Right renal pelvis (tissue), 4 donors: ENCODE measurements around the gene SPATS2L. TPM values are rescaled to one million over a fixed set of nuclear protein-coding genes. Genes with fewer than 3 reads are reported as not detected.
A peak's percentile ranks its signal among the peaks of the same experiment; 100 is the strongest.

Experiments
- DNase-seq, 4 donors: peaks; one replicate each; pipeline ENCODE4 v3.0.0-alpha.2; 2013; ENCODE audit warnings: low read depth in 4 of 4, low spot score in 3 of 4, missing footprints in 1 of 4
- polyA plus RNA-seq, 4 donors: library from polyadenylated mRNA; unstranded; fragments of 120-200 nt; gene quantifications; one replicate each; pipeline ENCODE4 v1.2.1, GENCODE V29; 2013; ENCODE audit not compliant: insufficient read length in 4 of 4

SPATS2L gene, protein sequence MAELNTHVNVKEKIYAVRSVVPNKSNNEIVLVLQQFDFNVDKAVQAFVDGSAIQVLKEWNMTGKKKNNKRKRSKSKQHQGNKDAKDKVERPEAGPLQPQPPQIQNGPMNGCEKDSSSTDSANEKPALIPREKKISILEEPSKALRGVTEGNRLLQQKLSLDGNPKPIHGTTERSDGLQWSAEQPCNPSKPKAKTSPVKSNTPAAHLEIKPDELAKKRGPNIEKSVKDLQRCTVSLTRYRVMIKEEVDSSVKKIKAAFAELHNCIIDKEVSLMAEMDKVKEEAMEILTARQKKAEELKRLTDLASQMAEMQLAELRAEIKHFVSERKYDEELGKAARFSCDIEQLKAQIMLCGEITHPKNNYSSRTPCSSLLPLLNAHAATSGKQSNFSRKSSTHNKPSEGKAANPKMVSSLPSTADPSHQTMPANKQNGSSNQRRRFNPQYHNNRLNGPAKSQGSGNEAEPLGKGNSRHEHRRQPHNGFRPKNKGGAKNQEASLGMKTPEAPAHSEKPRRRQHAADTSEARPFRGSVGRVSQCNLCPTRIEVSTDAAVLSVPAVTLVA
- 100 to 1,000 TPM; 135 to 145 (median 142) TPM for polyA plus RNA-seq

DNA sequence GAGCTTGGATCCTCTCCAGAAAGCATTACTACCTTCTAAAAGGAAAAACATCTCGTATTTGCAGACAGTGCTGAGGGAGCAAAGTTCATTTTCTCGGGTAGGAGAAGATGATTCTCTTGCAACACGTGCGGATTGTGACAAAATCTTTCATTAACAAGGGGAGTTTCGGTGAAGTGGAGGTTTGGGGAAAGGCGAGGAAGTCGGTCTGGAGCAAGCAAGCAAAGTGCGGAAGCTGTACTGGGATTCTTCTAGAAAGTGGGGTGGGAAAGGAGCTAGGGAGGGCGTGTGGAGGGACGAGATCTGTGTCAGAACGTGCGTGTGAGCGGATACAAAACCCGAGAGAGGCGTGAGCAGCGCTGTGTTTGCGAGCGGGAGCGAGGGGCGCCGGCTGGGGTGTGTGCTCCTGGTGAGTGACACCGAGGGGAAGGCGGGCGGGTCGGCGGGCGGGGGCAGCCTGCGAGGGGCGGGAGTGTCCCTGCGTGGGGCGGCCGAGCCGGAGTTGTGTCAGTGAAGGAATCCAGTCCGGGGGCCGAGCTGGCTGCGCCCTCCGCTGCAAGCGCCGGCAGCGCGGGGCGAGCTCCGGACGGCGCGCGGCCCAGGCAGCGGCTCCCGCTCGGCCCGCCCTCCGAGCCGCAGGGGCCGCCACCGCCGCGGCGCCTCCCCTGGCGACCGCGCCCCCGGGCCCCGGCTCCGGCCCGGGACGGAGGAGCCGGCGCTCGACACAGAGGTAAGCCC lies at the start of gene SPATS2L:
SPATS2L (plus strand) TSS at position 498 of the 735 bp plus-strand sequence. CDS start 82,552 bp downstream, outside the sequence.
- DNase-seq: peak in 3 of 4 donors; percentile 62 to 65 (median 63)

DNA sequence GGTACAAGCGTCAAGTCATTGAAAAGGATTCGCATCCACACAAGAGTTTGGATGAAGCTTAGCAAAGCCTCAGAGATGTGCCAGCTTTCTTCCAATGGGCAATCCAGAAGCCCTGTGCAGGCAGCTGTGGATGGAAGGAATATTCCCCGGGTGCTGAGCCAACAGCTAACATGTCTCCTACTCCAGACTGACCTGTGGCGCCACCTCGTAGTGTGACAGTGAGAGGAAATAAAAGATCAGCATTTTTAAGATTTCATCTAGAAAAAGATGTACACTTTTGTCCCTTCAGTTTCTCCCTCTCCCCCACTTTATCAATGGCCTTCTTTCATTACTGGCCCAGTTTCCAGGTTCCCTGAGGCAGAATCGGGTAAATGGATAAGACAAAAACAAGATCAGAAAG lies 48.9 kb upstream of the SPATS2L start:
- no peak for DNase-seq

DNA sequence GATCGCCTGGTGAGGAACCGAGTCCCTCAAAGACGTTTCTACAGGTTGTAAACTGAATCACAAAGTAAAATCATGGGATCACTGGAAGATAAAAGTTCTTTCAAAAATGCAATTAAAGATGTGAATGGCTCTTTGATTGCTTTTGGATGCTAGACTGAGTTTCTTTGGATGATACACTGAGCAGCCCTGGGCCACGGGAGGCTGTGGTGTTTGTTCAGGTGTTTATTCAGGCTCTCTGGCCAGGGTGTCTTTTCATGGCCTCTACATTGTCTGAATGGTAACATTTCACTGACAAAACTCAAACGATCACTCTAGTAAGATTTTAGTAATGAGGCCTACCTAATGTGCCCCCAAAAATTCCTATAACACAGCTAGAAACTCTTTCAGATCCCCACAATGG lies 48.4 kb upstream of the SPATS2L start:
- no peak for DNase-seq

DNA sequence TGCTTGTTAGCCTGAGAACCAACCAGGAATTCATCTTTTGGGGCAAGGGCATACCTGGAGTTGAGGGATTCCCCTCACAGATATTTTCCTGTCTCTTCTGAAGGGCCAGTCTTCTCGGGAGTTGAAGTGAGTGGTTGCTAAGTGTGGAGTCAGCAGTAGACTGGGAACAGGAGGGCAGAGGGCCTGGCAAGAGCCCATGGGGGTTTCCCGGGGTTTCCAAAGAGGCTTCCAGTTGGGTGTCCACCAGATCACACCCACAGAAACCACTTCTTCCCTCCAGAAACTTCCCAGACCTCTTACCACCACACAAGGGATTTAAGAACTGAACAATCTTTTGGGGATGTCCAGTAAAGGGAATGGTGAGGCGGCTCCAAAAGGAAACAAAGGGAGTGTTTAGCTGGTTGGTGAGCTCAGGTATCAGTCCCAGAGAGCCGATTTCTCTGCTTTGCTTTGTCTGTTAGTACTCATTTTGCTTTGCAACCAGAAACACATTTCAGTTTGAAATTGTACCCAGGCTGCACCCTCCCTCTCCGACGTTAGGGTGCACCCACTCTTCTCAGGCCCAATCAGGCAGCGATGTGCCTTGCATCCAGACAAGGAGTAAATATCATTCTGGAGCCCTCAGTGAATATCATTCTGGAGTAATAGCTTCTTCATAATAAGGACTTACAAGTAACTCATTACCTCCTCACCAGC lies 47.5 kb upstream of the SPATS2L start:
- no peak for DNase-seq

DNA sequence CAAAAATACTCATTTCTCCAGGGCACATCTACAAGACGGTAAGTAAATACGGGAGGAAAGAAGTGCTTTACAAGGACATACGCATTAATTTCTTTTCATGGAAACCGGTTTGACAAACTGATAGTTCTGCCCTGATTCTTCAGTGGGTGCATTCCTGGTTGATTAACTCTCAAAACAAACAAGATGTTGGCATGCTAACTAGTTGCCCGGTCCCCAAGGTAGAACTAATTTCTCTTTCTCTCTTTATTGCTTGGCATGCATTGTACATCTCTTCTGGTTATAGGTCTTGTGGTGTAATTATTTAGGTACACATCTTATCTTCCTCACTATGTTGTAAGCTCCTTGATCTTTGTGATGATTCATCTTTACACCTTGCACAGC lies 46.9 kb upstream of the SPATS2L start:
- no peak for DNase-seq

DNA sequence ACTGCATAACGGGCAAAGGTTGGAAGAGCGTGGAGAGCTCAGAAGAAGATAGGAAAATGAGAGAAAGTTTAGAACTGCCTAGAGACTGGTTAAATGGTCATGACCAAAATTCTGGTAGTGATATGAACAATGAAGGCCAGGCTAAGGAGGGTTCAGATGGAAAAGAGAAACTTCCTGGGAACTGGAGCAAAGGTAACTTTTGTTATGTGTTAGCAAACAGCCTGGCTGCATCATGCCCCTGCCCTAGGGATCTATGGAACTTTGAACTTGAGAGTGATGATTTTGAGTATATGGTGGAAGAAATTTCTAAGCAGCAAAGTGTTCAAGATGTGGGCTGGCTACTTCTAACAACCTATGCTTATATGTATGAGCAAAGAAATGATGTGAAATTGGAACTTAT lies 44.4 kb upstream of the SPATS2L start:
- no peak for DNase-seq

DNA sequence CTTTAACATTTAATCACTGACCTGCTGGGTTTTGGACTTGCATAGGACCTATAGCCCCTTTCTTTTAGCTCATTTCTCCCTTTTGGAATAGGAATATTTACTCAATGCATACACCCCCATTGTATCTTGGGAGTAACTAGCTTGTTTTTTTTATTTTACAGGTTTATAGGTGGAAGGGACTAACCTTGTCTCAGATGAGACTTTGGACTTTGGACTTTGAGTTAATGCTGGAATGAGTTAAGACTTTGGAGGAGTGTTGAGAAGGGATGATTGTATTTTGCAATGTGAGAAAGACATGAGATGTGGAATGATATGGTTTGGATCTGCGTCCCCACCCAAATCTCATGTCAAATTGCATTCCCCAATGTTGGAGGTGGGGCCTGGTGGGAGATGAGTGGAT lies 43.2 kb upstream of the SPATS2L start:
- DNase-seq: no peak

DNA sequence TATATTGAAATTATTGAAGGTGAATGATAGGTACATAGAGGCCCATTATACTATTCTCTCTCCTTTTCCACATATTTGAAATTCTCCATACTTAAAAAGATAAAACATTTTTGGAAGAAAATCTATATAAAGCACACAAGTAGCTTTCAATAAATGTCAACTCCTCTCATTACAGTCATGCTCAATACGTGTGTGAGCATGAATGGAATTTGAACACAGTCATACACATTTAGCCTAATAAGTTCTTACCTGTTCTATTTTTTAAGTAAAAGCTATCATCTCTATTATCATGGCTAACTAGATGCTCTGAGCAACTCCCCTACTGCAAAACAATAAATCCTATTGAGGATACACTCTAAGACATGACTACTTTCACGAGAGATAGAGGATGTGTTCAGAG lies 41.9 kb upstream of the SPATS2L start:
- no peak for DNase-seq

DNA sequence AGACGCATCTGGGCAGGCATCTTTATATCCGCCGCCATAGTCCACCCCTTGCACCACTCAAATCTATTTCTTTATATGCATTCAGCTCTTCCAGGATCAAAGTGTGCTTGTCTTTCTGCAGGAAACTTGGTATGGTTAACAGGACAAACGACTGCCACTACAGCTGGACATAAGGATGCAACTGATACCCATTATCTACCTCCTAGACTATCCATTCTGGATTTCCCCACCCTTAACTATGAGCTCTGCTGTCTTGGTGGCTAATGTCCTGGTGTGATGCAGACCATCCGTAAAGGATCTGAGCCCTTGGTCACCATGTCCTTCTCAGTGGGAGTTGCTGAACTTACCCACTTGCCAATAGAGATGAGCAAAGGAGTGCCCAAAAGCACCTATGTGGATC lies 40.1 kb upstream of the SPATS2L start:
- DNase-seq: no peak

DNA sequence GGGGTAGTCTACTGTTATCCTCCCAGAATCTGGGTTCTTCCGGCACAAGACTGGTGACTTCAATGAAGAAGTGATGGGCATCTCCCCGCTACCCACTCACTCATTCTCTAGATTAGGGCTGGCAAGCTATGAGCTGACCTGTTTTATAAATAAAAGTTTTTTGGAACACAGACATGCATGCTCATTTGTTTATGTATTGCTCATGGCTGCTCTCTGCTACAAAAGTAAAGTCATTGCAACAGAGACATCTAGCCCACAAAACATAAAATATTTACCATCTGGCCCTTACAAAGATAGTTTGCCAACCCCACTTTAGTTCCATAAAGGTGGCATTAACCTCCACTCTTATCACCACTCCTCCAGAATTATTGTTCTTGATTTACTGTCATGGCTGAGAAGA lies 39.1 kb upstream of the SPATS2L start:
- no peak for DNase-seq

DNA sequence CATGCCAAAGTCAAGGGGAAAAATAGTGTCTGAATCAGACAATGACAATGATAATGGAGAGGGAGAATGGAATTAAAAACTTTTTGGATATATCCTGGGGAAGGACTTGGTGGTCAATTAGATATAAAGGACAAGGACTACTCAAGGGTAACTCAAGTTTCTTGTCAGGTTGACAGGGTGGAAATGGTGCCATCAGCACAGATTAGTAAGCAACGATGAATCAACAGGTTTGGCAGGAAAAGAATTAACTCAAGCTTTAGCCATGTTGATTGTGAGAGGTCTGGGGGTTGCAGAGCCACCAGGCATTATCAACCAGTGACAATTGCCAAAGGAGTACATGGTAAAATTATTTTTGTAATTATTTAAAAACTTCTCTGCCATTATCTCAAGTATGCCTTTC lies 35.8 kb upstream of the SPATS2L start:
- DNase-seq: no peak

DNA sequence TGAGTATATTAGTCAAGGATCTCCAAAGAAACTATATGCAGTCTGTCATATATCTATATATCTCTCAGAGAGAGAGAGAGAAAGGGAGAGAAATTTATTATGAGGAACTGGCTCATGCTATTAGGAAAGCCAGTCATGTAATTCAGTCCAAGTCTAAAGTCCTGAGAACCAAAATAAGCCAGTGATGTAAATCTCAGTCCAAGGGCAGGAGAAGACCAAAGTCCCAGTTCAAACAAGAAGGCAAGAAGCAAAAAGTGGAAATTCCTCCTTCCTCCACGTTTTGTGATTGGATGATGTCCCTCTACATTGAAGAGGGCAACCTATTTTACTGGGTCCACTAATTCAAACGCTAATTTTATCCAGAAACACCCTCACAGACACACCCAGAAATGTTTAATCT lies 34.2 kb upstream of the SPATS2L start:
- DNase-seq: no peak

DNA sequence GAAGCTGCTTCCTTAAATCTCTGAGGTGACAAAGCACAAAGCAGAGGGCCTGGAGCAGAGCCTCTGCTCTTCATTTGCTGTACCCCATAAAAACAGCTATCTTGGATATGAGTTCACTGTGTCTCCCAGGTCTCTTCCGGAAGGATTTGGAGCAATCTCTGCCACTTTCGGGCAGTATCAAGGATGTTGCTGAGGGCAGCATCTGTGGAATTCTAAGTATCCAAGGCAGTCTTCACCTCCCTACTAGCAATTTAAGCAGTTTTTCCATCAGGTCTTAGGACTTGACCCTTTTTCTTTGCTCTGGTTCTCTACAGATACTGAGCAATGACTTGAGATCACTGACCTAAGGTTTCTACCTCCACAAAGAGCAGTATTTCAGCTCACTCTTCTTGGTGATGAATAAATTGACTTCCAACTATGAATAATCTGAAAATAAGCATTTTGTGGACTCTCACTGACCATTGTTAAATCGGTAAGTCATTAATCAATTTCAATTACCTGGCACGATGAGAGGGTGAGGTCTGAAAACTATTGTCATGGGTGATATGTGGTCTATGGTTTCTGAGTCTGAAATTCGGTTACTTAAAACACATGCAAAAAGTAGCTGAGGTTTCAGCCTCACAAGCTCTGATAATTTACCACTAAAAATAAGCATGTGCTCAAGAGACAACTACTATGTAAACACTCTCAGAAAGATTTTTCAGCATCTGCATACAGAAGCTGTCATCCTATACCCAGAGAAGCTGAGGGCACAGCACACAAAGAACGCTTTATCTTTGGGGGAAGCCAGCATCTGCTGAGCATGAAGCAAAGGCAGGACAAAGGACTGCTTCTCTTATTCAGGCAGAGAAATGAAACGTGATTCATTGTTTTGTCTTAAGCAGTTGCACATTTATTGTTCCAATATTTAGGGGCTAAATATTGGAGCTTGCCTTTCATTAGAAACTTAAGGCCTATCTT lies 32.1 kb upstream of the SPATS2L start:
- no peak for DNase-seq

DNA sequence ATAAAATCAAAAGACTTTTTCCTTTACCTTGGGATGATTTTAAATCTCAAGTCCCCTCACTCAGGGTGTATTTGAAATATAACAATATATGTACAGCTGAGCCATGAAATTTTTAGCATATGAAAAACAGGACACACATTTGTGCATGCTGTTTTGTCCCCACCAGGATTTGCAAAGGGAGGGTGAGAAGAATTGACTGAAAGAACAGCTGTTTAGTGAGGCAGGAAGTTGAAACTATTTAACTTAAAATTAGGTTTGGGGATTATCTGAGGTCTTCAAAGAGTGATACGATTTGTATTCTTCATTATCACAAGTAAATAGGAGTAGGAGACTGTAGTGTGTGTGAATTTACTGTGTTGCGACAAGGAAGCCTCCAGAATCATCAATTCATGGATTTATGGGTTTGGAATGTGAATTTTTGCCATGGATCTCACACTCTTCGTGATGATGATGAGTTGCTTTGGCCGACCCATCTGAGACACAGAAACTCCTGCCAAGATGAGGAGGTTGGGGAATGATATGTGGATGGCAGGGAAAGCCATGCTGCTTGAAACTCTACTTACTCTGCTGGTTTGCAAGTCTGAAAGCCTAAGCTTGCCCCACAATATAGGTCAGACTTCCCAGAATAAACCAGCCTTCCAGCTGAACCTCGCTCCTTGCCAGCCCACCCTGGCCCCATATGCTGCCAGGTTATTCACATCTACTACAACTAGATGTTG lies 31.0 kb upstream of the SPATS2L start:
- no peak for DNase-seq

DNA sequence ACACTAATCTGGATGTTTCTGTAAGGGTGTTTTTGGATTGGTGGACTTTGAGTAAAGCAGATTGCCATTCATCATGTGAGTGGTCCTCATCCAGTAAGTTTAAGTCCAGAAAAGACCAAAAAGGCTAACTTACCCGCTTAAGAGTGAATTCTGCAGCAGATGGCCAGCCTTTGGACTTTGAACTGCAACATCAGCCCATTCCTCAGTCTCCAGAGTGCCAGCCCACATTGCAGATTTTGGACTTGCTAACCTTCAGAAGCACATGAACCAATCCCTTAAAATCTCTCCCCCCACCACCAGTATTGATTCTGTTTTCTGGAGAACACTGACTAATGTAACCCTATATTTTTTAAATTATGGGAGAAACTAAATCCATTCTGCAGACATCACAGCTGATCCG lies 30.0 kb upstream of the SPATS2L start:
- no peak for DNase-seq

DNA sequence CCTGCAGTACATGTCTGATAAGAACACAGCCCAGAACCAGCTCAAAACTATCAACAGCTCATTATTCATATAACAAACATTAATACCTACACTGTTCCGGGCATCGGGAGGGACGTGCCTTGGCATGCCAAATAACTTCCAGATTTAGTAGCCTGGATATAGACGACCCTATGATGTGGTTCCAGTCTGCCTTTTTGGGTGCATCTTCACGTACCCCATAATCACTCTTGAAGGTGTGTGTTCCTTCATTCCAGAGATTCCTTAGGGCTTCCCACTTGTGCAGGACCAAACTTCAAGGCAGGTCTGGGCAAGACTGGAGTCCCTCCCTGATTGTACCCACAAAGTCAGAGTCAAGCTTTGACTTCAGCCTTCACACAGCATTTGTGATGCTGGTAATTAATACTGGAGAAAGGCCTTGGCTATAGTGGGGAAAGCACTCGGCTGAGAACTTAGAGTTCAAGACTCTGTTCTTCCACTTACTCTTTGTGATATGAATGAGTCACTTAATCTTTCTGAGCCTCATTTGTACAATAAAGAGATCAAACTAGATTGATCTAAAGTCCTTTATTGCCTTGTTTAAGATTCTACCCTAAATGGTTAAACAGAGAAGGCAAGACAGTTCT lies 27.7 kb upstream of the SPATS2L start:
- no peak for DNase-seq

DNA sequence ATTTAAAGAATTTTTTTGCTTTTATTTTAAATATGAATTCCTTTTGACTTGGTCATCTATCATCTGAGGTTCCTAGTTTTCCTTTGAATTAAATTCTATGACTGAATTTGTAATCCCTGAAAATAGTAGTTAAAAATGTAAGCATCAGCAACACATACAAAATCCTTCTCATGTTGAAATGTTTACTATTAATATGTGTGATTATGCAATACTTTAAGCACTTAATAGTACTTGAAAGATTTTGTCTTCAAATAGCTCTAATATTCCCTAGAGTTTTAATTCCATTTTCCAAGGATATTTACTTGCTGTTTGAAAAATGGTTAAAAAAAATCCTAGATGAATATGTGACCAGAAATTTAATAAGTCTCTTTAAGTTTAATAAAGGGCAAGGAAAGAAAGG lies 26.6 kb upstream of the SPATS2L start:
- no peak for DNase-seq

DNA sequence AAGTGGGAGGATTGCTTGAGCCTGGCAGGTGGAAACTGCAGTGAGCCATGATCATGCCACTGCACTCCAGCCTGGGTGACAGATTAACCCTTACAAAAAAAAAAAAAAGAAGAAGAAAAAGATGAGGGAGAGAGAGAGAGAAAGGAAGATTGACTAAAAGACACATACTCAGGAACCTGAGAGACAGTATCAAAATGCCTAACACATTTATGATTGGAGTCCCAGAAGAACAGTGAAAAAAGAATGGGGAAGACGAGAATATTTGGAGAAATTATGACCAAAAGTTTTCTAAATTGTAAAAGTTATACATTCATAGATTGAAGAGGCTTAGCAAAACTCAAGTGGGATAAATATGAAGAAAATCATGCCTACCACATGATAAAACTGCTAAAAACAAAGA lies 19.9 kb upstream of the SPATS2L start:
- DNase-seq: no peak
